Measurements from ENCODE around the gene AJM1.
"Not testable (repeated sequence)": the region's sequence is repeated elsewhere in the genome, so short reads cannot be mapped to it uniquely, and the experiment has no call there.

Gene AJM1

DNA sequence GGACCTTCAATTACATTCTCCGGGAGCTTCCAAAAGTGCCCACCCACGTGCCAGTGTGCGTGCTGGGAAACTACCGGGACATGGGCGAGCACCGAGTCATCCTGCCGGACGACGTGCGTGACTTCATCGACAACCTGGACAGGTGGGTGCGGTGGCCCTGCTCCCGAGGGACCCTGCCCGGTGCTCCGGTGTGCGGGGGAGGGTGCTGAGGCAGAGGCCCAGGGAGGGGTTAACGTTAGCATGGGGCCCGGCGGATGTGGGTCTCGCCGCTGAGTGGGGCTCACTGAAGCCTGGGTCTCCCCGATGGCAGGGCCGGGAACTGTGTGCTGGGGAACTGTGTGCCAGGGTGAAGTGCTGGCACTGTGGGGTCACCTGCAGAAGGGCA lies 10.6 kb upstream of the AJM1 start:
- DNase-seq = no peak

DNA sequence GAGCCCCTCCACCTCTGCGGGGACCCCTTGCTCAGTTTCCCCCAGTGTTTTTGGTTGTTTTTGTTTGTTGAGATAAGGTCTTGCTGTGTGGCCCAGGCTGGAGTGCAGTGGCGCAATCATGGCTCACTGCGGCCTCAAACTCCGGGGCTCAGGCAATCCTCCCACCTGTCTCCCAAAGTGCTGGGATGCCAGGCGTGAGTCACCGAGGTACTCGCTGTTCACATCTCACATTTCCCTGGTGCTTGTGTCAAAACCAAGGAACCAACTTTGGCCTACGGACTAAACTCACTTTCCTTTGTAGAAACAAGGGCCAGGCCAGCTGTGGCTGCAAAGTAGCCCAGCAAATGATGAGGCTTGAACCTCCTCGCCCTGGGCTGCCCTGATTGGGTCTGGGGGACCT lies 9.7 kb upstream of the AJM1 start:
- no peak for DNase-seq

DNA sequence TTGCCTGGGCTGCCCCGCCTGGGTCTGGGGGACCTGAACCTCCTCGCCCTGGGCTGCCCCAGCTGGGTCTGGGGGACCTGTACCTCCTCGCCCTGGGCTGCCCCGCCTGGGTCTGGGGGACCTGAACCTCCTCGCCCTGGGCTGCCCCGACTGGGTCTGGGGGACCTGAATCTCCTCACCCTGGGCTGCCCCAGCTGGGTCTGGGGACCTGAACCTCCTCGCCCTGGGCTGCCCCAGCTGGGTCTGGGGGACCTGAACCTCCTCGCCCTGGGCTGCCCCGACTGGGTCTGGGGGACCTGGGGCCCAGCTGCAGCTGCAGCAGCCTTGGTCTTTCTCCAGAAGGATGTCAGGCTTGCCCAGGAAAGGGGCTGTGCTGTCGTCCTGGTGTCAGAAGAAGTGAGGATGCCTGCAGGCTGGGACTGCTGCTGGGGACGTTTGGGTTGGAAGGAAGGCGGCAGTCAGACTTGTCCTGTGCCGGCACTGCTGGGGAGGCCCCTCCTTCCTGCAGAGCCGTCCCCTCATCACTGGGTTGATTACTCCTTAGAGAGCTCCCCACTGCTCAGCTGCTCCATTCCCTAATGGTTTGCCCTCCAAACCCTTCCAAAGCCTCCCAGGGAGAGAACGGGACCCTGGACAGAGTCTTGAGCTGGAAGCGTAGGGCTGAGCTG lies 8.8 kb upstream of the AJM1 start:
- not testable (repeated sequence) for DNase-seq

DNA sequence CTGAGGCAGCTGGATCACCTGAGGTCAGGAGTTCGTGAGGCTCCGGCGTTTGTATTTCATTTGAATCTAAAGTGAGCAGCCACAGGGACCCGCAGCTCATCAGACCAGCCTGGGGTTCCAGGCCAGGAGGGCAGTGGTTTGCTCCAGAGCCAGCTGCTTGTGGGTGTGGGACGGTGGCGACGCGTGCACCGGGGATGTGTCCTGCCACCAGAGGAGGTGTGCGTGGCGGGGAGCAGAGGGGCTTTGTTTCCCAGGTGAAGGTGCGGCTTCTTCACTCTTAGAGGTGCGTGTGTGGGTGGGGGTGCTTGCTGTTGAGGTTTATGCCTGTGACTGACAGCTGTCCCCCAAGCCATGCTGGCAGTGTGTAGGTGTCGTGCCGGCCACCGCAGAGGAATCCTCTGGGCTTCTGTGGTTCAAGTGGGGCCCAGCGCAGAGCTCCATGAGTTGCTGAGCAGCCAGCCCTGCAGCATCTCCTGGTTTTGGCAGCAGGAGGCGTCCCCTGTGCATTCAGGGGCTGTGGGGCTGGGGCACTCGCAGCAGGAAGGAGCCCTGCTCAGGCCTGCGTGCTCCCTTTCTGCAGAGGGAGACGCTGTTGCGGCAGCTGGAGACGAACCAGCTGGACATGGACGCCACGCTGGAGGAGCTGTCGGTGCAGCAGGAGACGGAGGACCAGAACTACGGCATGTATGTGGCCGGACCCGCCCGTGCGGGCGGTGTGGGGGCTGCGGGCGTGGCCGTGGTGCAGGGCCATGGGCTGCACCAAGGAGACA lies 6.9 kb upstream of the AJM1 start:
- no peak for DNase-seq

DNA sequence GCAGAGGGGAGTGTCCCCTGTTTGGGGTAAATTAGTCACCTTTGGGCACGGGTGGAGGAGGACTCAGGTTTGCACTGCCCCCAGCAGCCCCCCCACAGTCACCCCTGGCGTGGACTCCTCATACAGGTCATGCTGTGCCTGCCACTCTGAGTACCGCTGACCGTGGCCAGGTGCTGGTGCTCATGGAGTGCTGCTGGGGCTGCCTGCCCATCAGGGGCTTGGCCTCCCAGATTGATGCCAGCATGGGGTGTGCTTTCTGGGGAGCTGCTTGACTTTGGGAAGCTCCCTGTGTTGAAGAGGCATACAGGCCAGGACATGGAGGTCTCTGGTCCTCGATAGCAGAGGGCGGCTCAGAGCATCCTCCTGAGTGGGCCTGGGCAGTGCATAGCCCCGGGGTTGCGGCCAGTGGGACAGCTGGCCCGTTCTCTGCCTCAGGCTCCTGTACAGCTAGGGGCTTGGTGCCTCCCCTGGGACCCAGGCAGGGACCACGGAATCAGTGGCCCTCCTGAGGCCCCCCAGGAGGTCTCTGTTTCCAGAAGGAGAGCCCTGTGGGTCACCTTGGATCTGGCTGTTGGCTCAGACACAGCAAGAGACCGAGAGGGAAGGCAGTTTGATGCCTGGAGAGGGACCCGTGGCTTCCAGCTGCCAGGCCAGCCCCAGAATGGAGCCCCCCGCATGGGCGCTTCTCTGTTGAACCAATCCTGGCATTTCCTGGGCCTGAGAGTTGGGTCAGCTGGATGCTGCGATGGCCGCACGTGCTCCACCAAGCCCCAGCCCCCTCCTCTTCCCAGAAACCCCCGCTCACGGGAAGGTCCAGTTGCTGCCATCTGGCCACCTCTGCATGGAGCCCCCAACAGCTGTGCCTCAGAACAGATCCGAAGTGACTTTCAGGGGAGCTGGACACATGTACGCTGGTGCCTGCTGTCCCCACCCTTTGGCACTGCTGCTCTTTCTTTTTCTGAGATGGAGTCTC lies 6.1 kb upstream of the AJM1 start:
- no peak for DNase-seq

DNA sequence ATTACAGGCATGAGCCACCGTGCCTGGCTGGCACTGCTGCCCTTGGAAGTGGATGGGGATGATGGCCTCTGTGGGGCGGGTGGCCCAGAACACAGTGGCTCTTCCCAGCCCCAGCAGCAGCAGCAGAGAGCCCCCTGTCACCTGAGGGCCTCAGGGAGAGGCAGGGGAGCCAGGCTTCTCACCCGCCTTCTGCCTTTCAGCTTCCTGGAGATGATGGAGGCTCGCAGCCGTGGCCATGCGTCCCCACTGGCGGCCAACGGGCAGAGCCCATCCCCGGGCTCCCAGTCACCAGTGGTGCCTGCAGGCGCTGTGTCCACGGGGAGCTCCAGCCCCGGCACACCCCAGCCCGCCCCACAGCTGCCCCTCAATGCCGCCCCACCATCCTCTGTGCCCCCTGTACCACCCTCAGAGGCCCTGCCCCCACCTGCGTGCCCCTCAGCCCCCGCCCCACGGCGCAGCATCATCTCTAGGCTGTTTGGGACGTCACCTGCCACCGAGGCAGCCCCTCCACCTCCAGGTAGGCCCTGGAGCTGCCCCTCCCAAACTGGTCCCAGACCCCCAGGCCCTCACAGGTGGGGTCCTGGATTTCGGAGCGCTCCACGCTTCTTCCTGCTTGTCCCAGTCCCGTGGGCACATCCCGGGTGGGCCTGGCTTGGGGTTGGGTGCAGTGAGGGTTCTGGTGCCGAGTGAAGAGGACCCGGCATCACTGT lies 5.0 kb upstream of the AJM1 start:
- no peak for DNase-seq

DNA sequence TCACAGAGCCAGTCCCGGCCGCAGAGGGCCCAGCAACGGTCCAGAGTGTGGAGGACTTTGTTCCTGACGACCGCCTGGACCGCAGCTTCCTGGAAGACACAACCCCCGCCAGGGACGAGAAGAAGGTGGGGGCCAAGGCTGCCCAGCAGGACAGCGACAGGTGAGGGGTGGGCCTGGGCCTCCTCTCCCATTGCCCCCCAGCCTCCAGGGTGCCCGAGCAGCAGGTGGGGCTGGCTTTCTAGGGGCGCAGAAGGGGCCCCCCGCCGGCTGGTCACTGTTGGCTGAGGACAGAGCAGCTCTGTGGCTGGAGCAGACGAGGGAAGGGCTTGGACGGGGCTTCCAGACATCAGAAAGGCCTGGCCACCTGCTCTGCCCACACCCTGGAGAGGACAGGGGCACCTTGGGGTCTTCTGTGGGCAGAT lies 4.4 kb upstream of the AJM1 start:
- DNase-seq = not testable (repeated sequence)

DNA sequence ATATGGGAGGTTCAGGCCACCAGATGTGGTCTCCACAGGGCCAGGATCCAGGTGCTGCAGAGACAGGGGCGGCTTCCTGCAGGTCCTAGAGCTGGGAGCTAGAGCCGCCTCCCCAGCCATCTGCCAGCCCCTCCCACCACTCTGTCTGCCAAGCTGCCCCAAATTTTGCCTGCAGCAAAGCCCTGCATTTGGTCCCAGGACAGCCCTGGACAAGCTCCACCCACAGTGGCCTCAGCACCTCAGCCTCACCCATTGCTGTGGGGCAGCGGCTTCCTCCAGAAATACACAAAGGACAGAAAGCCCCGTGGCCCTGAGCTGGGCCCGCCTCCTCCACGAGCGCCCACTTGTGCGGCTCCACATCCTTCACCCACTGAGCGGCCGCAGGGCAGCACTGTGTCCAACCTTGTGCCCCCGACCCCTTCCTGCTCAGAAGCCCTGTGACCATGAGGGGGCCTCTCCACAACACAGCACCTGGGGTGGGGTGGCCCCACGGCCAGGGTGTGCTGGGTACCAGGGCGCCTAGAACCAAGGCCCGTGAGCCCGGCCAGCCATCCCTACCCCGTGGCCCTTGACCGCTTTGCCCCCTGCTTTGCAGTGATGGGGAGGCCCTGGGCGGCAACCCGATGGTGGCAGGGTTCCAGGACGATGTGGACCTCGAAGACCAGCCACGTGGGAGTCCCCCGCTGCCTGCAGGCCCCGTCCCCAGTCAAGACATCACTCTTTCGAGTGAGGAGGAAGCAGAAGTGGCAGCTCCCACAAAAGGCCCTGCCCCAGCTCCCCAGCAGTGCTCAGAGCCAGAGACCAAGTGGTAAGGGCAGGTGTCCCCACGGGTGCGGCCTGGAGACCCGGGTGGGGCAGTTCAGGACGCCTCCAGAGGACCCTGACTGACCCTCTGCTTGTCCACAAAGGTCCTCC lies 3.7 kb upstream of the AJM1 start:
- DNase-seq = no peak

DNA sequence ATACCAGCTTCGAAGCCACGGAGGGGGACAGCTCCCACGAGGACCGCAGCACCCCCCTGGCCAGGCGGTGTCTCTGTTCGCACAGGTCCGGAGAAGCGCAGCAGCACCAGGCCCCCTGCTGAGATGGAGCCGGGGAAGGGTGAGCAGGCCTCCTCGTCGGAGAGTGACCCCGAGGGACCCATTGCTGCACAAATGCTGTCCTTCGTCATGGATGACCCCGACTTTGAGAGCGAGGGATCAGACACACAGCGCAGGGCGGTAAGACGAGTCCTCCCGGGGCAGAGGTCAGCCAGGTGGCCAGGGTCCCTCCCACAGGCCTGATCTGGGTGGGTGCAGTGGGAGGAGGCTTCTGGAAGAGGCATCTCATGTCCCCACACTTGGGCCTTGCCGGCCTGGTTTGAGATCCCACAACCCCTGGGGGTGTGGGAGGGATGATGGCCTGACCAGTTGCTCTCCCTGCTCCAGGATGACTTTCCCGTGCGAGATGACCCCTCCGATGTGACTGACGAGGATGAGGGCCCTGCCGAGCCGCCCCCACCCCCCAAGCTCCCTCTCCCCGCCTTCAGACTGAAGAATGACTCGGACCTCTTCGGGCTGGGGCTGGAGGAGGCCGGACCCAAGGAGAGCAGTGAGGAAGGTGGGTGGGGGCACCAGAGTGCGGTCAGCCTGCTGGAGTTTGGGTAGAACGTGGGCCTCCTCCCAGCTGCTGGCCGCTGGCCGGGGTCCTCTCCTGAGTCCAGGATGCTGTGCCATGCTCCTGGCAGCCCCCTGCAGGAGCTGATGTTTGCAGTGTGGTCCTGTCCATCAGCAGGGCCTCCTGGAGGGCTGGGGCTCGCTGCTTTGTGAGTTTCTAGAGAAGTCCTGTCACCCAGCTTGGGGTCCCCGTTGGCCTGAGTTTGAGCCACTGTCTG lies 2.8 kb upstream of the AJM1 start:
- DNase-seq = no peak

DNA sequence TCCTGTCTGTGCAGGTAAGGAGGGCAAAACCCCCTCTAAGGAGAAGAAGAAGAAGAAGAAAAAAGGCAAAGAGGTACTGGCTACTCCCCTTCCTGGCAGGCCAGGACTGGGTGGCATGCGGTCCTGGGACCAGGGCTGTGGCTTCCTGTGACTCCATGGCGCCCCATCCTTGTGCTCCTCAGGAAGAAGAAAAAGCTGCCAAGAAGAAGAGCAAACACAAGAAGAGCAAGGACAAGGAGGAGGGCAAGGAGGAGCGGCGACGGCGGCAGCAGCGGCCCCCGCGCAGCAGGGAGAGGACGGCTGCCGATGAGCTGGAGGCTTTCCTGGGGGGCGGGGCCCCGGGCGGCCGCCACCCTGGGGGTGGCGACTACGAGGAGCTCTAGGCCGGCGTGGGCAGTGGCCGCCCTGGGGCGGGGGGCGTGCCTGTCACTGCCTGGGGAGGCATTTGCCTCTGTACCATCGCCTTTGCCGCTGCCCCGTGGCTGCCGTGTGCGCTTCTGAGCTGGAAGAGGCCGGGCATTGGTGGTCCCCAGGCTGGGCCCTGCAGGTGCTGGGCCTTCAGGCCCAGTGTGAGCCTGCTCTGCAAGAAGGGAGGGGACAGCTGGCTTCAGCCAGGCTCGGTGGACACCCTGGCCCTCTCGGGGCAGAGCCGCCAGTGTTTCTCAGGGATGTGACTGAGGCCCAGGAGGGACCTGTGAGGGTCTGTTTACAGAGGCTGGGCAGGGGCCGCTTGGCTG lies 2.0 kb upstream of the AJM1 start:
- DNase-seq = no peak

DNA sequence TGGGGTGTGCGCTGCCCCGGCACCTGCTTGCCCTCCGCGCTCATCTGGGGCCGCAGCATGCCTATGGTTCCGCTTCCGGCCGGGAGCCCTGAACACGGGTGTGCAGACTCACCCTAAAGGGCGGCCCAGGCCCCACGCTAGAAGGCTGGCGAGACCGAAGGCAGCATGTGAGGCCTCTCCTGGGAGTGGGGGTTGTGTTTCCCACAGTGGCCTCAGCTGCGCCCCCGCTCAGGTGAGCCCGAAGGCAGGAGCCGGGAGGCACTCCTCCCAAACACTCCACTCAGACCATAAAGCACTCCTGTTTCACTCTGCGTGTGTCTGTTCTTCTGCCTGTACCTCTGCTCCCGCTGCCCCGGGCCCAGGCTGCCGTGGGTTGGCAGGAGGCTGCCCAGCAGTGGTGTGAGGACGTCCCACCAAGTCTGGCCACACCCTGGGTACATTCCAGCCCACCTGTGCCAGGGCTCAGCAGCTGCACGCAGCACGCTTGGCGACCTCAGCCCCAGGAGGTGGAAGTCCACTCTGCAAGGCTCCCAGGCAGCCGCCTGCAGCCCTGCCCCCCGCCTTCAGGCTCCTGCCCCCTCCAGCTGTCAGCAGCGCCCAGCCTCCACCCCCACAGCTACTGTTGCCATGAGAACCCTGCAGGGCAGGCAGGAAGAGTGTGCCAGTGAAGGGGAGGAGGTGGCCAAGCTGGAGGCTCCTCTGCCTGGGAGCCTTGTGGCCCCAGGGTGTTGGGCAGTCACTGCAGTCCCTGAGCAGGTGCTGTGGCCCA lies 1.2 kb upstream of the AJM1 start:
- peak; percentile 66 for DNase-seq

DNA sequence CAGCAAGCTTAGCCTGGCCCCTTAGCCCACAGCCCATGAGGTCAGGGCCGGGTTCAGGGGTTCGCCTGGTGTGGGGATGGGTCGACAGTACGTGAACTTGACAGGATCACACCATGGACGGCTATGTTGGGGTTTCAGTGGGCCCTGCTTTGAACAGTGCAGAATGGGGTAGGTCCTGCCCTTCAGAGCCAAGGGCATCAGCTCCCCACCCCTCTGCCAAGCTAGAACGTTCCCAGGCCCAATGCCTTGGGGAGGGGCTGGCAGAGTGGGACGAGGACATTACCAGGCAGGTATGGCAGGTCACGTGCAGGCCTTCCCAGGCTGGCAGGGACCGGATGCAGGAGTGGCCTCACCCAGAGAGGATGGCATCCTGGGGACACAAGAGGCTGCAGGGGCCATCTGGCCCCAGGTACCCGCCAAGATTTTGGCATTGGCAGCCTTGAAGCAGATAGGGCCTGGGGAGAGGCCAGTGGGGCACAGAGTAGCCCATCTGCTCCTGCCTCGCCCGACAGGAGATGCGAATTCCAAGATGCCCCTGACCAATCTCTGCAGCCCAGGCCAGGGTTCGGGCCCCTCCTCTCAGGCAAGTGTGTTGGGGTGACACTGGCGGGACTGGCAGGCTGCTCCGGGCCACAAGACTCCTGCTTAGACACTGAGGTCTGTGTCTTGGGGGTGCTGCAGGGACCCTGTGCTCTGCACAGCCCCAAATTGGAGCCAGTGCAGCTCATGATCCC lies 465 bp upstream of the AJM1 start:
- not testable (repeated sequence) for DNase-seq

DNA sequence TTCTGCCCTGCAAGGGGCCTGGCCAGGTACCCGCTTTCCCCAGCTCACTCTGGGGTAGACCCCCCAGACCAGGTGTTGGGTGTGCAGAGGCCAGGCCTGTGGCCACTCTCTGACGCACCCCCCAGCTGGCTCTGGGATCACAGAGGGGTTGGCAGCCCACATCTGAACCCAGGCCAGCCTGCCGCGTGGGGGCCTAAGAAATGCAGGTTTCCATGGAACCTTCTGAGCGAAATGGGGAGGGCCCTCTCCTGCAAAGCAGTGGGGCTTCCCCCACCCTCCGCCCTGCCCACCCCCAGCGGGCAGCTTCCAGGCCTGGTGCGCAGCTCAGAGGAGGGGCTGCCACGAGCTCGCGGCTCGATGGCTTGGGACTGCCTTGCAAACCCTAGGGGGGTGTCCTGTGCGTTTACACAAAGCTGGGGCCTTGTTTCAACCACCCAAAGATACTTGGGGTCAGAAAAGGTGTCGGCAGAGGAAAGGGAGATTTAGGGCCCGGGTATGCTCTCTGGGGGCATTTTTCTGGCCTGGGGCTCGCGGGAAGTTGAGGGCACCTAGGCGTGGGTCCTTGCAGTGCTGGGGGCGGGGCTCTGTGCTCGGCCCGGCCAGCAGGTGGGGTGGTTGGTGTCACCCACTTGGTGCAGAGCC lies 1.0 kb downstream of the AJM1 start:
- DNase-seq = not testable (repeated sequence)

DNA sequence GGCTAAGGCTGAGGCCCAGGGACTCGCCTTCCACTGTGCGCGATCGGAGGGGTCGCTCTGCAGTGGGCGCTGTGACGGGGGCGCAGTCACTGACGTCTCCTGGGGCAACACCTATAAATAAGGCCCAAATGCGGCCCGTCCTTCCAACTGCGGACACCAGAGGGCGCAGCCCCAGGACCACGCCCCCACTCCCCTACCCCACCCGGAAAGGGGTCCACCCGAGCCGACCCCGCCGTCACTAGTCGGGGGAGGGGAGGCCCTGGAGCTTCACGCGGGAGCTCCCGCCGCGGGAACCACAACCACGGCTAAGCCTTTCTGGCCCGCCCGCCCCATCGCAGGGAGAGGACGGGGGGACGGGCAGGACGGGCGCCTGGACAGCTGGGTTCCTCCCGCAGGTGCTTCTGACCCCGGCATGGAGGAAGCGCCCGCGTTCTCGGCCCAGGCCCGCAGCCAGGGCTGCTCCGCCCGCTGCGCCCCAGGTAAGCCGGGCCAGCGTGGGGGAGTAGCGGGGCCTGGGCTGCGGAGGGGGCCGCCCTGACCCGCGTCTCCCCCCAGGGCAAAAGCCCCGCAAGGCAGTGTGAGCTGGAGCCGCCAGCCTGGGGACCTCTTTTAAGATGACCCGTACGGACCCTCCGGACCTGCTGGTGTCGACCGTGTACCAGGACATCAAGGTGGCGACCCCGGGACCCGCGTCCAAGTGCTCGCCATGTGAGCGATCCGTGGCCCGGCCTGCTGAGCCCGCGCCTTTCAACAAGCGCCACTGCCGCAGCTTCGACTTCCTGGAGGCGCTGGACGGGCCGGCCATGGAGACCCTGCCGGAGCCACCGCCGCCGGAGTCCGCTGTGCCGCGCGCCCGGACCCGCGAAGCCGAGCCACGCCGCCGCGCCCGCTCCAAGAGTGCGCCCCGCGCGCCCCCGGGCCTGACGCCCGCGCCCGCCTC lies 1.8 kb downstream of the AJM1 start:
- DNase-seq = not testable (repeated sequence)

DNA sequence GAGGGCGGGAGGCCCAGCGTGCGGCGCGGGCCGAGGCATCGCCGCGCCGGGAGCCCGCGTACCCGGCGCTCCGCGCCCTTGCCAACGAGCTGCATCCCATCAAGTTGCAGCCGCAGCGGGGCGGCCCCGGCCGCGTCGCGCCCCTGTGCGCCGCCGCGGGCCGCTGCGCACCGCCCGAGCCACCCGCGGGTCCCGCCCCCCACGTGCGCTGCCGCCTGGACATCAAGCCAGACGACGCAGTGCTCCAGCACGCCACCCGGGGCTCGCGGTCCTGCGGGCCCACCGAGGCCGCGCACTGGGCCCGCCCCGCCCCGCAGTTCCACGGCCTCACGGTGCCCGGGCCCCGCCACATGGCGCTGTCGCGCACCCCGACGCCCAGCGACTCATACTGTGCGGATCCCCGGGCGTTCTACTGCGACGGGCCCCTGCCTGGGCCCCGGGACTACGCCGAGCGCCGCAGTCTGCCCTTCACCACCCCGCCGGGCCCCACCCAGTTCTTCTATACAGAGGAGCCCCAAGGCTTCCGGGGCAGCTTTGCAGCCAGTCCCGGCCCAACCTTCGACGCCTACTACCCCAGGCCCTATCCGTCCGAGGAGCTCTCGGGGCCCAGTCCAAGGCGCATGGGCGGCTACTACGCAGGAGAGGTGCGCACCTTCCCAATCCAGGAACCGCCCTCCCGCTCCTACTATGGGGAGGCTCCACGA lies 2.6 kb downstream of the AJM1 start:
- no peak for DNase-seq
